Naive thymus-derived CD4-positive, alpha-beta T cell (primary cell): ENCODE measurements around the gene PTPRG. TPM values are rescaled to one million over a fixed set of nuclear protein-coding genes. Genes with fewer than 3 reads are reported as not detected.

ENCODE experiments used
- ATAC-seq: fragments of 150-1000 bp; cut with Tn5 transposase; 2 replicates; pipeline ENCODE4 v1.10.0; 2021; ENCODE audit warnings: mild to moderate bottlenecking, moderate library complexity
- CTCF ChIA-PET: fragments of 350-600 bp; sonication (Branson Sonifier 250); formaldehyde crosslinking; loops from one replicate; lab custom pipeline; 2021; ENCODE audit warnings: antibody characterized with exemption; lab: Charles Lee
- POLR2A ChIA-PET: fragments of 350-600 bp; sonication (Branson Sonifier 250); formaldehyde crosslinking; loops from one replicate; lab custom pipeline; 2021; ENCODE audit warnings: antibody characterized with exemption, inconsistent platforms; lab: Charles Lee
- DNase-seq, 9 donors: peaks; one replicate each; pipeline versions ENCODE4 v3.0.0 to v3.0.0-alpha.2; 2020 to 2022; ENCODE audit warnings: mixed read lengths in 1 of 9
- H3K27ac ChIP-seq: one replicate; pipeline ENCODE4 v1.7.0; 2013; ENCODE audit warnings: mild to moderate bottlenecking, low read depth, low read length, moderate library complexity
- H3K27me3 ChIP-seq, 2 donors: one replicate each; pipeline ENCODE4 v1.7.0; 2013; ENCODE audit warnings: low read length in 2 of 2, mild to moderate bottlenecking in 2 of 2, moderate library complexity in 2 of 2; ENCODE audit not compliant: control insufficient read depth in 2 of 2, insufficient read depth in 2 of 2
- H3K36me3 ChIP-seq, 3 experiments: 1 replicate in 2 of 3; 2 replicates in 1 of 3; pipeline ENCODE4 v1.7.0; 2013; ENCODE audit warnings: low read length in 3 of 3, mild to moderate bottlenecking in 3 of 3, moderate library complexity in 1 of 3; ENCODE audit not compliant: insufficient read depth in 3 of 3, control insufficient read depth in 2 of 3
- H3K4me1 ChIP-seq, 2 donors: one replicate each; pipeline ENCODE4 v1.7.0; 2013; ENCODE audit warnings: low read length in 2 of 2, mild to moderate bottlenecking in 2 of 2, moderate library complexity in 1 of 2; ENCODE audit not compliant: control insufficient read depth in 2 of 2, insufficient read depth in 2 of 2
- H3K4me3 ChIP-seq: 2 replicates; pipeline ENCODE4 v1.7.0; 2013; ENCODE audit warnings: mild to moderate bottlenecking, low read length
- H3K9me3 ChIP-seq, 3 experiments: 1 replicate in 2 of 3; 2 replicates in 1 of 3; pipeline ENCODE4 v1.7.0; 2013; ENCODE audit warnings: low read length in 3 of 3; ENCODE audit not compliant: control insufficient read depth in 2 of 3
- H3K27ac Mint-ChIP-seq, 9 donors: one replicate each; pipeline ENCODE4 v1.8.0; 2020 to 2022; ENCODE audit warnings: mixed read lengths in 9 of 9, mild to moderate bottlenecking in 8 of 9, moderate library complexity in 5 of 9, inconsistent platforms in 2 of 9
- H3K27me3 Mint-ChIP-seq, 5 donors: one replicate each; pipeline ENCODE4 v1.8.0; 2021 to 2022; ENCODE audit warnings: mixed read lengths in 5 of 5, mild to moderate bottlenecking in 1 of 5
- H3K36me3 Mint-ChIP-seq, 5 donors: one replicate each; pipeline ENCODE4 v1.8.0; 2020 to 2022; ENCODE audit warnings: mixed read lengths in 5 of 5, mild to moderate bottlenecking in 3 of 5, inconsistent platforms in 1 of 5
- H3K4me1 Mint-ChIP-seq, 7 donors: one replicate each; pipeline ENCODE4 v1.8.0; 2020 to 2022; ENCODE audit warnings: mixed read lengths in 7 of 7, mild to moderate bottlenecking in 3 of 7, inconsistent platforms in 1 of 7
- H3K4me3 Mint-ChIP-seq, 10 donors: one replicate each; pipeline ENCODE4 v1.8.0; 2020 to 2022; ENCODE audit warnings: mild to moderate bottlenecking in 10 of 10, mixed read lengths in 10 of 10, moderate library complexity in 6 of 10, inconsistent platforms in 2 of 10
- H3K9me3 Mint-ChIP-seq, 11 donors: one replicate each; pipeline ENCODE4 v1.8.0; 2020 to 2022; ENCODE audit warnings: mixed read lengths in 11 of 11, mild to moderate bottlenecking in 4 of 11, inconsistent platforms in 1 of 11, moderate library complexity in 1 of 11
- intact Hi-C, 2 donors: fragments of 100-400 bp; cut with micrococcal nuclease; formaldehyde crosslinking; loops; one replicate each; pipeline ENCODE4 v1.15.1; 2023
- polyA plus RNA-seq, 2 donors: library from polyadenylated mRNA; unstranded; fragments of 300-500 nt; fragmentation: Illumina TruSeq; gene quantifications; one replicate each; pipeline ENCODE4 v1.2.3, GENCODE V29; 2021
- total RNA-seq, 6 experiments: library from RNA in 5 of 6; stranded (reverse) in 5 of 6; gene quantifications; 1 replicate in 5 of 6; 2 replicates in 1 of 6; pipeline ENCODE4 v1.2.3 and lab custom pipeline; 2021 to 2026

PTPRG gene
- total and polyA plus RNA-seq, 7 experiments from 2014 or later = 0.17 to 1.7 TPM; not detected in 5

DNA sequence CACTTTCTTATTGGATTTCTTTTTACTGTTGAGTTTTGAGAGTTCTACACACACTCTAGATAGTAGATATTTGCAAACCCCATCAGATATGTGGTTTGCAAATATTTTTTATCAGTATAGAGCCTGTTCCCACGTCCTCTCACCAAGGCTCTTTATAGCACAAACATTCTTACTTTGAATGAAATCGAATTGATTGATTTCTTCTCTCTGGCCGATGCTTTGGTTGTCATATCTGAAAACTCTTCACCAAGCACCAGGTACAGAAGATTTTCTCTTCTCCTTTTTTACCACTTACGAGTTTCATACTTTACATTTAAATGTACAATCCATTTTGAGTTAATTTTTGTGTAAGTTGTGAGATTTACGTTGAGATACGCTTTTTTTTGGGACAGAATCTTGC is 163.4 kb downstream of the PTPRG start:
- intact Hi-C loops = no loop called here
- Histone ChIP-seq H3K27ac (no peak overlapping the region), H3K9me3 (no peaks in the 10 kb centered on the region), H3K36me3 (no peaks in the 10 kb centered on the region), H3K4me1 (no peaks in the 10 kb centered on the region), H3K4me3 (no peak overlapping the region), H3K27me3 (no peaks in the 10 kb centered on the region)
- Mint-ChIP-seq H3K4me1 (no peaks in the 10 kb centered on the region), H3K9me3 (peaks cover 0 to 9% (median 0%) of the 10 kb centered on the region in 11 donors), H3K36me3 (no peaks in the 10 kb centered on the region), H3K4me3 (no peak overlapping the region), H3K27ac (no peak overlapping the region), H3K27me3 (peaks cover 0 to 14% (median 4%) of the 10 kb centered on the region in 5 donors)
- DNase-seq (no peak), ATAC-seq (no peak)
- CTCF ChIA-PET = no interaction called here
- POLR2A ChIA-PET = no interaction called here

GRCh38 chr3:61725851-61726333 is 164.5 kb downstream of the PTPRG start:
- CTCF ChIA-PET = no interaction called here
- Mint-ChIP-seq H3K36me3 (no peaks in the 10 kb centered on the region), H3K27me3 (peaks cover 0 to 18% (median 4%) of the 10 kb centered on the region in 5 donors), H3K4me3 (no peak overlapping the region), H3K27ac (no peak overlapping the region), H3K4me1 (no peaks in the 10 kb centered on the region), H3K9me3 (peaks cover 0 to 9% (median 0%) of the 10 kb centered on the region in 11 donors)
- Histone ChIP-seq H3K4me3 (no peak overlapping the region), H3K27me3 (no peaks in the 10 kb centered on the region), H3K9me3 (no peaks in the 10 kb centered on the region), H3K27ac (no peak overlapping the region), H3K36me3 (no peaks in the 10 kb centered on the region), H3K4me1 (no peaks in the 10 kb centered on the region)
- intact Hi-C loops = no loop called here
- DNase-seq = no peak
- no peak for ATAC-seq
- POLR2A ChIA-PET = no interaction called here

DNA sequence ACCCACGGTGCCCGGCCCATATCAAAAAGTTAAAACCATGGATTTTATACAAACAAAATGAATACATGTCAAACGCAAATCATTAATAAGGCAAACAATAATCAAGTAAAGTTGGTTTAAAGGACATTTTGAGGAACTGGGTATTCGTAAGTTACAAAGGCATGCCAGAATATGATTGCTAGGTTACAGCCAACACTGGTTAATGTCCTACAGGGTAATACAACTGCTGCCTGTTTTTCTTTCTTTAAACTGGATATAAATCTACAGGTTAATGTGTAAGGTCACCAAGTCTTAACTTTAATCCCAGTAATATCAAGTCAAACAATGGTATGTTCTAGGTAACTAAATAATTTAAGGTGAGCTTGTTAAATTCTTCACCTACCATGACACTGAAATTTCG is 166.1 kb downstream of the PTPRG start:
- no peaks in the 10 kb centered on the region for H3K27me3 ChIP-seq
- intact Hi-C loops = no loop called here
- no peak overlapping the region for H3K4me3 ChIP-seq
- DNase-seq = no peak
- H3K27ac ChIP-seq = no peak overlapping the region
- Mint-ChIP-seq H3K36me3 (no peaks in the 10 kb centered on the region), H3K27me3 (peaks cover 0 to 19% (median 4%) of the 10 kb centered on the region in 5 donors), H3K4me3 (no peak overlapping the region), H3K9me3 (peaks cover 0 to 9% (median 0%) of the 10 kb centered on the region in 11 donors), H3K4me1 (no peaks in the 10 kb centered on the region), H3K27ac (no peak overlapping the region)
- no peaks in the 10 kb centered on the region for H3K9me3 ChIP-seq
- no peaks in the 10 kb centered on the region for H3K36me3 ChIP-seq
- ATAC-seq = no peak
- ChIA-PET CTCF (no interaction called here), POLR2A (no interaction called here)
- H3K4me1 ChIP-seq = no peaks in the 10 kb centered on the region

GRCh38 chr3:61729038-61729634 is 167.8 kb downstream of the PTPRG start:
- ATAC-seq (no peak), DNase-seq (no peak)
- H3K4me1 Mint-ChIP-seq = no peaks in the 10 kb centered on the region
- H3K27ac Mint-ChIP-seq = no peak overlapping the region
- POLR2A ChIA-PET = no interaction called here
- intact Hi-C loops = no loop called here
- H3K4me3 Mint-ChIP-seq = no peak overlapping the region
- H3K27me3 ChIP-seq = no peaks in the 10 kb centered on the region
- peaks cover 0 to 19% (median 4%) of the 10 kb centered on the region in 5 donors for H3K27me3 Mint-ChIP-seq
- no peak overlapping the region for H3K27ac ChIP-seq
- peaks cover 0 to 9% (median 0%) of the 10 kb centered on the region in 11 donors for H3K9me3 Mint-ChIP-seq
- no peaks in the 10 kb centered on the region for H3K36me3 Mint-ChIP-seq
- no peaks in the 10 kb centered on the region for H3K36me3 ChIP-seq
- H3K4me1 ChIP-seq = no peaks in the 10 kb centered on the region
- H3K4me3 ChIP-seq = no peak overlapping the region
- no peaks in the 10 kb centered on the region for H3K9me3 ChIP-seq
- CTCF ChIA-PET = no interaction called here

DNA sequence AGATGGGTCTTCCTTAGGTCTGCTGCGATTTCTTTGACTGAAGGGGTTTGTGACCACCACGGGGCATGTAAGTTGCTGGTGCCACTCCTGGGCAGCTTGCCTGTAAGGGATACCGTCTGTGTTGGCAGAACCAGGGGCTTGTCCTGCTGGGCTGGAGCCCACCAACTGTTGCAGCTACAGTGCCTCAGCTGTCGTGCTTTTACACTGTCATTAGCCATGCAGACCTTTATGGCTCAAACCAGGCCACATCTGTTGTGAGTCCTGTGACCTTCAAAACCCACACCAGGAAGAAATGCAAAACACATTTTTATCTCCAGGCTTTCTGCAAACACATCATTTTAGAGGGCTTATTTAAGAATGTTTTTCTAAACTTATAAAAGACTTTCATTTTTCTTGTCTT is 168.7 kb downstream of the PTPRG start:
- Mint-ChIP-seq H3K36me3 (no peaks in the 10 kb centered on the region), H3K9me3 (peaks cover 0 to 9% (median 0%) of the 10 kb centered on the region in 11 donors), H3K27ac (no peak overlapping the region), H3K27me3 (peaks cover 0 to 19% (median 0%) of the 10 kb centered on the region in 5 donors), H3K4me3 (no peak overlapping the region), H3K4me1 (no peaks in the 10 kb centered on the region)
- H3K27ac ChIP-seq = no peak overlapping the region
- ChIA-PET POLR2A (no interaction called here), CTCF (no interaction called here)
- intact Hi-C loops = no loop called here
- no peaks in the 10 kb centered on the region for H3K9me3 ChIP-seq
- no peaks in the 10 kb centered on the region for H3K27me3 ChIP-seq
- no peak for DNase-seq
- H3K4me1 ChIP-seq = no peaks in the 10 kb centered on the region
- no peak overlapping the region for H3K4me3 ChIP-seq
- no peak for ATAC-seq
- H3K36me3 ChIP-seq = no peaks in the 10 kb centered on the region

- DNase-seq (no peak), ATAC-seq (no peak)
- no peak overlapping the region for H3K4me3 Mint-ChIP-seq
- H3K9me3 Mint-ChIP-seq = peaks cover 0 to 8% (median 0%) of the 10 kb centered on the region in 11 donors
- ChIA-PET CTCF (no interaction called here), POLR2A (no interaction called here)
- peaks cover 0 to 15% (median 0%) of the 10 kb centered on the region in 5 donors for H3K27me3 Mint-ChIP-seq
- no peaks in the 10 kb centered on the region for H3K9me3 ChIP-seq
- H3K27ac Mint-ChIP-seq = no peak overlapping the region
- intact Hi-C loops = no loop called here
- no peaks in the 10 kb centered on the region for H3K36me3 ChIP-seq
- H3K4me1 ChIP-seq = no peaks in the 10 kb centered on the region
- H3K27ac ChIP-seq = no peak overlapping the region
- H3K27me3 ChIP-seq = no peaks in the 10 kb centered on the region
- H3K4me1 Mint-ChIP-seq = no peaks in the 10 kb centered on the region
- H3K36me3 Mint-ChIP-seq = no peaks in the 10 kb centered on the region
- no peak overlapping the region for H3K4me3 ChIP-seq
Measured at GRCh38 chr3:61730577-61731231, 169.3 kb downstream of the PTPRG start.

GRCh38 chr3:61733000-61733399 is 171.6 kb downstream of the PTPRG start:
- intact Hi-C loops = no loop called here
- POLR2A ChIA-PET = no interaction called here
- Histone ChIP-seq H3K27ac (no peak overlapping the region), H3K4me3 (no peak overlapping the region), H3K9me3 (no peaks in the 10 kb centered on the region), H3K36me3 (no peaks in the 10 kb centered on the region), H3K4me1 (no peaks in the 10 kb centered on the region), H3K27me3 (no peaks in the 10 kb centered on the region)
- H3K36me3 Mint-ChIP-seq = no peaks in the 10 kb centered on the region
- CTCF ChIA-PET = no interaction called here
- H3K27ac Mint-ChIP-seq = no peak overlapping the region
- DNase-seq = no peak
- H3K4me1 Mint-ChIP-seq = no peaks in the 10 kb centered on the region
- H3K27me3 Mint-ChIP-seq = peaks cover 0 to 9% (median 0%) of the 10 kb centered on the region in 5 donors
- H3K9me3 Mint-ChIP-seq = peaks cover 0 to 9% (median 0%) of the 10 kb centered on the region in 11 donors
- H3K4me3 Mint-ChIP-seq = no peak overlapping the region
- no peak for ATAC-seq
